ENCODE measurements around the gene RAC2. TPM values are rescaled to one million over a fixed set of nuclear protein-coding genes. Genes with fewer than 3 reads are reported as not detected.
"Not testable (repeated sequence)": the region's sequence is repeated elsewhere in the genome, so short reads cannot be mapped to it uniquely, and the experiment has no call there.

RAC2 gene
- total RNA-seq, 2 donors from 2014 or later, result 20.9 to 22.6 TPM

- intact Hi-C loops (cut with DNase I, micrococcal nuclease), result no loop called here
- ATAC-seq, result no peak
- DNase-seq, result no peak
These were observed 32.2 kb downstream of the RAC2 start for GRCh38 chr22:37211866-37212173.

- intact Hi-C loops (cut with DNase I, micrococcal nuclease), result no loop called here
- ATAC-seq, result no peak
- DNase-seq, result no peak
These were observed 32.8 kb downstream of the RAC2 start for GRCh38 chr22:37211075-37211865.

- DNase-seq (no peak), ATAC-seq (no peak)
- intact Hi-C loops (cut with DNase I, micrococcal nuclease), result no loop called here
These were observed 33.8 kb downstream of the RAC2 start for GRCh38 chr22:37210041-37210803.

- no peak for ATAC-seq
- no peak for DNase-seq
- intact Hi-C loops (cut with DNase I, micrococcal nuclease), result no loop called here
These were observed 34.8 kb downstream of the RAC2 start for GRCh38 chr22:37209140-37209845.

- ATAC-seq (no peak), DNase-seq (no peak)
- intact Hi-C loops (cut with DNase I, micrococcal nuclease), result no loop called here
These were observed 35.5 kb downstream of the RAC2 start for GRCh38 chr22:37208401-37209139.

GRCh38 chr22:37207981-37208380, 36.1 kb downstream of the RAC2 start:
- intact Hi-C loops (cut with DNase I, micrococcal nuclease), result no loop called here
- DNase-seq (no peak), ATAC-seq (no peak)

- DNase-seq (no peak), ATAC-seq (no peak)
- intact Hi-C loops (cut with DNase I, micrococcal nuclease), result no loop called here
These were observed 36.9 kb downstream of the RAC2 start for GRCh38 chr22:37206841-37207821.

GRCh38 chr22:37206118-37206840, 37.8 kb downstream of the RAC2 start:
- intact Hi-C loops (cut with DNase I, micrococcal nuclease), result no loop called here
- DNase-seq (no peak), ATAC-seq (no peak)

GRCh38 chr22:37205046-37205445, 39.0 kb downstream of the RAC2 start:
- intact Hi-C loops (cut with DNase I, micrococcal nuclease), result no loop called here
- DNase-seq (no peak), ATAC-seq (no peak)

GRCh38 chr22:37204045-37204655, 39.9 kb downstream of the RAC2 start:
- ATAC-seq (no peak), DNase-seq (no peak)
- intact Hi-C loops (cut with DNase I, micrococcal nuclease), result loop anchor here in 1 of 2 donors (5.0 kb wide), 1 partner anchor 37 kb away; no protein-coding TSS in a partner anchor

GRCh38 chr22:37203354-37204044, 40.6 kb downstream of the RAC2 start:
- ATAC-seq (no peak), DNase-seq (no peak)
- intact Hi-C loops (cut with DNase I, micrococcal nuclease), result loop anchor here in 1 of 2 donors (5.0 kb wide), 1 partner anchor 36 kb away; no protein-coding TSS in a partner anchor

- no peak for ATAC-seq
- intact Hi-C loops (cut with DNase I, micrococcal nuclease), result loop anchor here in 1 of 2 donors (5.0 kb wide), 1 partner anchor 35 kb away; no protein-coding TSS in a partner anchor
- no peak for DNase-seq
These were observed 41.4 kb downstream of the RAC2 start for GRCh38 chr22:37202716-37203115.

GRCh38 chr22:37202001-37202555, 42.0 kb downstream of the RAC2 start:
- intact Hi-C loops (cut with DNase I, micrococcal nuclease), result loop anchor here in 1 of 2 donors (5.0 kb wide), 1 partner anchor 35 kb away; no protein-coding TSS in a partner anchor

GRCh38 chr22:37201443-37201820, 42.6 kb downstream of the RAC2 start:
- DNase-seq, ATAC-seq: not testable (repeated sequence)
- intact Hi-C loops (cut with DNase I, micrococcal nuclease), result loop anchor here in 1 of 2 donors (5.0 kb wide), 1 partner anchor 34 kb away; no protein-coding TSS in a partner anchor

More at GRCh38 chr22:37202001-37202555, 42.0 kb downstream of the RAC2 start:
- ATAC-seq, result no peak
- DNase-seq, result no peak

- DNase-seq (no peak), ATAC-seq (peak; percentile 14)
- intact Hi-C loops (cut with DNase I, micrococcal nuclease), result loop anchor here in 1 of 2 donors (5.0 kb wide), 1 partner anchor 32 kb away; no protein-coding TSS in a partner anchor
These were observed 44.3 kb downstream of the RAC2 start for GRCh38 chr22:37199760-37200108.
